D721Med (cell line): ENCODE results near the gene AADAT.

Experiments used
- DNase-seq: peaks from one replicate; pipeline ENCODE4 v3.0.0; 2011; ENCODE audit warnings: low spot score; ENCODE audit not compliant: insufficient read length
- FAIRE-seq: peaks from 2 replicates; lab custom pipeline; 2011; peaks lifted over from hg19 to GRCh38; lab: Jason Lieb, UNC
- CTCF ChIP-seq: IDR thresholded peaks from 2 replicates; pipeline ENCODE4 v1.5.1; 2012; ENCODE audit warnings: mild to moderate bottlenecking, control low read depth; ENCODE audit not compliant: insufficient read depth; ENCODE audit errors: missing control alignments

AADAT gene

GRCh38 chr4:170089668-170090351 lies at the start of gene AADAT:
AADAT (minus strand) TSS chr4:170089956; CDS start chr4:170089690, 266 bp downstream.
- TF ChIP-seq CTCF = peak; percentile 62
- DNase-seq (peak; percentile 66), FAIRE-seq (no peak)

GRCh38 chr4:170138580-170139194 lies 48.9 kb upstream of the AADAT start:
- DNase-seq = peak; percentile 25
- FAIRE-seq = peak; percentile 92
- peak; percentile 91 for TF ChIP-seq CTCF

GRCh38 chr4:170137927-170138326 lies 48.2 kb upstream of the AADAT start:
- no peak for TF ChIP-seq CTCF
- FAIRE-seq (no peak), DNase-seq (no peak)

- DNase-seq (no peak), FAIRE-seq (no peak)
- TF ChIP-seq CTCF = no peak
These were observed 47.7 kb upstream of the AADAT start for GRCh38 chr4:170137466-170137865.

- DNase-seq = no peak
- no peak for TF ChIP-seq CTCF
- no peak for FAIRE-seq
These were observed 45.1 kb upstream of the AADAT start for GRCh38 chr4:170134821-170135220.

GRCh38 chr4:170128219-170128804 lies 38.6 kb upstream of the AADAT start:
- FAIRE-seq (no peak), DNase-seq (no peak)
- TF ChIP-seq CTCF = no peak

GRCh38 chr4:170127758-170128157 lies 38.0 kb upstream of the AADAT start:
- no peak for TF ChIP-seq CTCF
- FAIRE-seq = no peak
- DNase-seq = no peak
